Jurkat, Clone E6-1 (cell line): Measurements from ENCODE around the gene CPEB1. TPM values are rescaled to one million over a fixed set of nuclear protein-coding genes. Genes with fewer than 3 reads are reported as not detected.

ENCODE experiments used
- DNase-seq: peaks from one replicate; pipeline ENCODE4 v3.0.0-alpha.2; 2011; ENCODE audit warnings: low read depth, low spot score
- H3K4me3 ChIP-seq: 2 replicates; pipeline ENCODE4 v1.5.1; 2011; ENCODE audit warnings: mild to moderate bottlenecking, low read length, control low read depth, moderate library complexity
- polyA plus RNA-seq: library from polyadenylated mRNA; unstranded; fragments of >200 nt; gene quantifications from one replicate; pipeline ENCODE4 v1.2.1, GENCODE V29; 2012; ENCODE audit warnings: missing spikeins; ENCODE audit not compliant: insufficient read length, insufficient read depth

CPEB1 gene
- 11.6 TPM for polyA plus RNA-seq

DNA sequence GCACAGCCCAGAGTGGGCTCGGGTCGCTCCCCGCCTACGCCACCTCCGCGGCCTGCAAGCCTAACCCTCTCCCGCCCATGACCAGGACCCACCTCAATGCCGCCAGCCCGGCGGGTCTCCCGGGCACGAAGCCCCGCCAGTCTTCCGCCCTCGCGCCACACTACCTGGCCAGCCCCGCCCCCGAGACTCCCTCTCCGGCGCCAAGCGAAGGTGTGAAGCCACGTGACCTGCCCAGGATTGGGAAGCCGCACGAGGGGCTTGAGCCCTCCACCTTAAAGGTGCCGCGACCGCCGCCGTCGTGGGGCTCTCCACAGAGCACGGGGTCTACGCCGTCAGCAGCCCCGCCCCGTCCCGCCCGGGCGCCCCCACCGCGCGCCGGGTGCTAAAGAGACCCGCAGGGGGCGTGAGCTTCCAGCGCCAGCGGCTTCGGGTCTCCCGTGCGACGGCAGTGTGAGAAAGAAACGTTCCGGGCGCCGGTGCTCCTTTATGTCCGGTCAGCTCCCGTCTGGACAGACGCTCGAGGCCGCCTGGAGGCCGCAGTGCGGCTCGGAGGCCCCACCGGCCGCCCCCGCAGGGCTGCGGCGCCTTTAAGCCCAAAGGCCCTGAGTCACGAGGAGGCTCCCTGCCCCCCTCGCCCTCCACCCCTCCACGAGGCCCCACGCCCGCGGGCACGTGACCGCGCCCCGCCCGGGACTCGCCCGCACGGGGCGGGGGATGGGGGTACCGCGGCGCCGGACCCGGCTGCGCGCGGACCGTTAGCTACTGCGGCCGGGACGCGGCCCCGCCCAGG is at the start of gene CPEB1:
Gene CPEB1, minus strand, starts transcription at position 319 of the 790 bp plus-strand sequence. CDS start 18,904 bp downstream, outside the sequence.
- DNase-seq: peak; percentile 37
- peak within 1 kb of the TSS; percentile 55 for H3K4me3 ChIP-seq

DNA sequence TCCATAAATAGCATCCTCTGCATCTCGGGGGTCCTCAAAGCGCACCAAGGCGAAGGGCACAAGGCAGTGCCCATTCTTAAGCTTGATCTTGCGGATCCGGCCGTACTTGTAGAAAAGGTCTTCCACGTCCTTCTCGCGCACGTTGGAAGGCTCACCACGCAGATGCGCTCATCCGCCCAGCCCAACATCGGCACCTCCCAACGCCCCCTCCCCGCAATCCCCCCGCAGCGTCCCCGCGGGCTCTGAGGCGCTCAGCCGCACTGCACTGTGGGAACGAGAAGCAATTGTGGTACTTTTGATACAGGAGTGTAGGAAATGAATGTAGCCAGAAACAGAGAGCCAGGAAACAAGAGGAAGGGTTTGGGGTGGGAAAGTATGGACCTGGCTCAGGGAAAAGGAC is 45.0 kb upstream of the CPEB1 start:
- no peak for DNase-seq
- H3K4me3 ChIP-seq: no peak overlapping the region

DNA sequence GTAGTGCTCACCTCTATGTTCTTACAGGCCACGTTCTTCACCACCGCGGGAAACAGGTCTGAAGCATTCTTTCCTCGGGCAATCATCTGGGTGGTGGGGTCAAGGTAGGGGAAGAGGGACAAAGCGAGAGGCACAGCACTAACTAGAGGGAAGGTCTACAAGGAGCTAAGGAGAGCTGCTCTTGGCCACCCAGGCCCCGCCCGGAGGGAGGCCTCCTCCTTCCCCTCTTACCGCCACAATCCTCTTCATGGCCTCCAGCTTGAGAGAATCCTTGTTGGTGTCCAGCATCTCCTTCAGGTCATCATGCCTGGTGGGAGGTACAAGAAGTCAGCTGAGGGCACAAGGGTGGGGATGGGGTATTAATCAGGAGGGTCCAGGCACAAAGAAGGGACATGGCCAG is 42.0 kb upstream of the CPEB1 start:
- no peak for DNase-seq
- H3K4me3 ChIP-seq: no peak overlapping the region

DNA sequence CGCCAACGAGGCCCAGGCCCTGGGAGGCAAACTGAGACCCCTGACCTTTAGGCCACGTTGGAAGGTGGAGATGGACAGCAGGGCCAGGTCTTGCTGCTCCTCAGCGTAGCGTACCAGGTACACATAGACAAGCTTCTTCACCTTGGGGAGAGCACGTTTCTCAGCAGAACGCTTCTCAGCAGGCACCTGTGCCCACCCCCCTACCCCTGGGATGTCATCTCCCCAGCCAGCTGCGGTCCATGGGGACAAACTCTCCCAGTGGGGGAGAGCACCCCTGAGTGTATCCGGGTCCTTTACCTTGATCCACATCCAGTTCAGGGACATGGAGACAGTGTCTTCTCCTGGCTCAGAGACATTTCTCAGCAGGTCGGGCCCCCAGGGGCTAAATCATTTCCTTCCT is 41.5 kb upstream of the CPEB1 start:
- DNase-seq: no peak
- H3K4me3 ChIP-seq: no peak overlapping the region

DNA sequence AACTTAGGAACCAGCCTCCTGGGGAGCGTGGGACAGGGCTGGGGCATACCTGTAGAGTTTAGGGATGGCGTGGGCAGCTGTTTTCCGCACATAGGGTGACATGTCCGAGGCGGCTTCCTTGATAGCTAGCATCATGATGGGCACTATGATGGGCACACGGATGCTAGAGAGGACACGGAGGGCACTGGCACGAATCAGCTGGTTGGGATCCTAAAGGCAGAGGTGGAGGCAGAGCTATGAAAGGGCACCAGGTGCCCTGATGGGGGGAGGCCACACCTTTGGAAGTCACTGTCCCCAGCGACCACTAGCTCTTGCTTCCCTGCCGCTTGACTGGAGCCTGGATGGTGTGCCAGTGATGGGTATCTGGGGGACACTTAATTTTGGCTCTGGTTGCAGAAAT is 34.2 kb upstream of the CPEB1 start:
- H3K4me3 ChIP-seq: no peak overlapping the region
- DNase-seq: no peak

DNA sequence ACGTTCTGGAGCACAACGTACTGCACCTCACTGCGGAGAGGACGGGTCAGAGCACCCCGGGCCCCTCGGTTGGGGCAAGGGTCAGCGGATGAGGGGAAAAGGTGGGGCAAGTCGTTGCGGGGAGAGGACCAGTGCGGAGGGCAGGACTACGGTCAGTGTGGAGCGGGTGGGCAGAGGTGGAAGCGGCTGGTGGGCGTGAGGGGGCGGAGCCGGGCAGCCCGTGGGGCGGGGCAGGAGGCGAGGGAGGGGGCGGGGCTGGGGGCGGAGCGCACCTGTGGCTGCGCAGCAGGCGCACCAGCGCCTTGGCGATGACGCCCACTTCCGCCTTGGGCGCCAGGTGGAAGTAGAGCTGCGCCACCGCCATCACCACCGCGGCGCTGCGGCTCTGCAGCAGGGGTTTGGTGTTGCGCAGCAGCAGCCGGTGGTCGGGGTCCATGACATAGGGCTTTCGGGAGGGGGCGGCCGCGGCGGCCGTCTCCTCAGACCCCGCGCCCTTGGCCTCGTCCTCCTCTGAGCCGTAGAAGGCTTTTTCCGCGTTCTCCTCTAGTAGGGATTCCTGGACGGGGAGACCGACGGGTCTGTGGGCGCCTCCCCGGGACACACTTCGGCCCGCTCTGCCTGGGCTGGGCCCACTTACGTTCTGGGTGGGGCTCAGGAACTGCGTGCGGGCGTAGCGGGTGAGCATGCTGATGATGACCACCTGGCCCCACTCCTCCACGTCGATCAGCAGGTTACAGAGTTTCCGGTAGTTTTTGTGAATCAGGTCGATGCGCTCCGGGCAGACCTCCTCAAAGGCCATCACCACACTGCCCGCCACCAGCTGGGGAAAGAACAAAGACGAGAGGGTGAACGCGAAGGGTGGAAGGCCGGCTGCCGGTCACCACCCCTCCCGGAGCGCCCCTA is 33.3 kb upstream of the CPEB1 start:
- peak; percentile 74 for DNase-seq
- peak overlapping the region; percentile 64 for H3K4me3 ChIP-seq

DNA sequence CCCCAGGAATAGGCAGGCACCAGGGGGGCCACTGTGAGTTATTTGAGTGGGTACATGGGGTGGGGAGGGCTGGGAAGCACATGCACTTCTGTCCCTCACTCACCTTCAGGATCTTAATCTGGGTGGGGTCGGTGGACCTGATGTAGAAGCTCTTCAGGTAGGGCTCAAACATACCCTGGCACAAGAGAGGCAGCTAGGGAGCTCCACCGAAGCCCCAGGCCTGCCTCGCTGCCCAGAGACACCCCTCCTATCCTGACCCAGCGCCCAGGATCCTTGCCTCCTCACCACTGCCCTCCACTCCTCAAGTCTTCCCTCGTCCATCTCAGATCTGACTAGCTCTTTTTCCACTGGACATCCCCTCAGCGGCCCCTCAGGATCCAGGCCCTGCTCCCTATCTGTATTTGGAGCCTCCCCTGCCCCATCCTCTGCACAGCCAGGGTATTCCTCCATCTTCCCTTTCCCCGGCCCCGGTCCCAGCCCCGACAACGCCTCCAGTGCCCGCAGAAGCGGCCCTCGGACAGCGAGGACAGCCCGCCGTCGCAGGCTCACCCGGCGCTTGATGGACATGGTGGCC is 32.5 kb upstream of the CPEB1 start:
- no peak overlapping the region for H3K4me3 ChIP-seq
- no peak for DNase-seq

DNA sequence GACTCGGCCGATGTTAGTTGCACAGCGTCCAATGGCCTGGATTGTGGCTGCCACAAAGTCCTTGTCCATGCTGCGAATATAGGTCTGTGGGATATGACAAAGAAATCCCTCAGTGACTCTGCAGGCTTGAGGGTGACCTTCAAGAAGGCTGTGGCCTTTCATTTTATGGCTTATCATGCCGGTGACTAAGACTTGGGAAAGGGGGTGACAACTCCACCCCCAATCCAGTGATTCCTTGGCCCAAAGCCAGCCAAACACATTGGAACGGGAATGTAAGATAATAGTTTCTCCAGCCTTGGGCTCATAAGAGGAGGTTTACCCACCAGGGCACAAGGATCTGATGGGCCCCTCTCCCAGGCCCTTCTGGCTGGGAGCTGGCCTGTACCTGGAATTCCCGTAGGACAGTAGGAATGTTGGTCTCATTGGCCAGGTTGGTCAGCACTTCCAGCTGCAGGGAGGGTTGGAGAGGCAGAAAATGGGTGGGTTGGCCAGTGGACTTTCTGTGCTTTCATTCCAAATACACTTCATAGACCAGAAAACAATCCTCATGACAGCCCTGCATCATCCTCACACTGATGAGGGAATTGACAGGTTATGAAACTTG is 30.7 kb upstream of the CPEB1 start:
- no peak for DNase-seq
- H3K4me3 ChIP-seq: no peak overlapping the region

DNA sequence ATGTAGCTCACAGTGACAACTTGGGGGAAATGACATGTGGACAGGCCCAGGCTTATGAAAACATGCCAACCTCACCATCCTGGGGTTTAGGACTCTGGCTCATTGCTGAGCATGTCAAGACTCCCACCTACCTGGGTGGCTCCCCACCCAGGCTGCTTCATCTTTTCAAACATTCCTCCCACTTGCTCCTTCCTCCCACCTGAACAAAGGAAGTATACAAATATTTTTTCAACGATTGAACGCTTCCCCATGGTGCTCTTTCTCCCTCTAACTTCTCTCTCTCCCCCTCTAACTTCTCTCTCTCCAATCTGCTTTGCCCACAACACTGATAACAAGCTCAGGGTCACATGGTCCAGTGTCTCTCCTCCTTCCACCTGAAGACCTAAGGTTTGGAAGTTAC is 27.7 kb upstream of the CPEB1 start:
- DNase-seq: no peak
- H3K4me3 ChIP-seq: no peak overlapping the region

DNA sequence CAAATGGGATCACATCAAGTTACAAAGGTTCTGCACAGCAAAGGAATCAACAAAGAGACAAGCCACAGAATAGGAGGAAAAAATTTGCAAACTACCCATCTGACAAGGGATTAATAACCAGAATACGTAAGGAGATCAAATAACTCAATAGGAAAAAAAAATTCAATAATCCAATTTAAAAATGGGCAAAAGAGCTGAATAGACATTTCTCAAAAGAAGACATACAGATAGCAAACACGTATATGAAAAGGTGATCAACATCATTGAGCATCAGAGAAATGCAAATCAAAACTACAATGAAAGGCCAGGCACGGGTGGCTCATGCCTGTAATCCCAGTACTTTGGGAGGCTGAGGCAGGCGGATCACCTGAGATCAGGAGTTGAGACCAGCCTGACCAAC is 23.5 kb upstream of the CPEB1 start:
- no peak for DNase-seq
- no peak overlapping the region for H3K4me3 ChIP-seq

DNA sequence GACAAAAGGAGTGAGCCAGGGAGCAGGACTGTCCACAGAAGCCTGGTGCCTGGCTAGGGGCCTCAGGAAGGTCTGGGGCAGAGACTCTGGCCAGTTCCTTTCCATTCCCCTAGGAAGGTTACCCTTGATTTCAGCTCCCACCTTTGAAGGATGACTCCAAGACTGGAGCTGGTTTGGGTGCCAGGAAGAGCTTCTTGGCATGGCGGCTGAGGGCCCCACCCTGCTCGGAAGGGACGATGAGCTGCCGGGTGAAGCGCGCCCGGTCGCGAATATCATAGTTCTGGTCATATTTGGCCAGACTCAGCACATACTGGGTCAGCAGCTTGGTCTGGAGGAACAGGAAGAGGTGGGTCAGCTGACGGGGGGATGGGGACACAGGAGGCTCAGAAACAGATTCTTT is 19.4 kb upstream of the CPEB1 start:
- DNase-seq: no peak
- H3K4me3 ChIP-seq: no peak overlapping the region

DNA sequence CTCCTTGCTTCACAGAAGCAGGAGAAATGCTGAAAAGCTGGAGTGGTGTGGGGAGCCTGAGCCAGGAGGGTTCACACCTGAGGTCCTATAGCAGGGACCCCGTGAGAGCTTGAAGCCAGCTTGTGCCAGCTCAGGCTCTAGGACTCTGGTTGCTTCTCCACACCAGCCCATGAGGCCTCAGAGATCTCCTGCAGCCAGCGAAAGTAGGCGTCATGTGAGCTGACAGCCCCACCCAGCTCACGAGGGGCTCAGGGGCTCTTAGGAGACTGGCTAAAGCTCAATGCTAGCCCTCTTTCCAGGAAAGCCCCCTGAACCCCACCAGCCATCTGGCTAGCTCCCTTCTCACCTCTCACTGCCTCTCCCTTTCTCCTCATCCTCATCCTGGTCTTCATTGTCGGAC is 16.9 kb upstream of the CPEB1 start:
- H3K4me3 ChIP-seq: no peak overlapping the region
- no peak for DNase-seq

DNA sequence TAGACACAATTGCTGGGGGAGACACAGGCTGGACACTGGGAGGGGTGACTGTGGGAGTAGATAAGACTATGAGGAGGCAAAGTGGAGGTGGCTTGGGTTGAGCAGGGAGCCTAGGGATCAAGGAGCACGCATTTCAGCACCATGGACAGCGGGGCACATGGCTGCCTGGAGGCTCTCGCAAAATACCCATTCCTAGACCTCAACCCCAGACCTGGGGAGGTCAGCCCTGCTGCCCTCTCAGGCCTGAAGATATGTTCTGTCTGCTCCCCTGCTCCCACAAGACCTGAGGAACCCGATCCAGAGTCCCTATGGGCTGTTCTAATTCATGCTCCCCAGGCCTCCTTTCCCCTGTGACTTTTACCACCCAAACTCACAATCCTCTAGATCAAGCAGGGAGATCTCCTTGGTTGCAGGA is 16.0 kb upstream of the CPEB1 start:
- peak; percentile 59 for DNase-seq

DNA sequence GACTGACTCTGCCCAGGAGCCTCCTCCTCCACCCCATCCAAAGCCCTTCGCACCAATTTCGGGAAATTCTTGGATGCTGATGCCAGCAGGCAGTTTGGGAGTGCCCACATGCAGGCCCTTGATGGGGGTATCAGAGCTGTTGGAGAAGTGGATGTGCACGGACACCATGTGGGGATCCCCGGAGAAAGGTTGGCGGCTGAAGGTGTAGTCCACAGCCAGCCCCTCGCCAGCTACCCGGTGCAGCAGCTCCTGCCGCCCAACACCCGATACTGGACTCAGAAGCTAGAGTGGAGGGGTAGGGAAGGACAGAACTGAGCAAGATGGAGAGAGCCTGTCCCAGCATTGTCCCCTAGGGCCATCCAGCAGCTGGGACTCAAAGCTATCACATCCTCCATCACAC is 15.5 kb upstream of the CPEB1 start:
- H3K4me3 ChIP-seq: no peak overlapping the region
- DNase-seq: no peak

More for the DNA sequence above, 16.0 kb upstream of the CPEB1 start:
- H3K4me3 ChIP-seq: no peak overlapping the region

DNA sequence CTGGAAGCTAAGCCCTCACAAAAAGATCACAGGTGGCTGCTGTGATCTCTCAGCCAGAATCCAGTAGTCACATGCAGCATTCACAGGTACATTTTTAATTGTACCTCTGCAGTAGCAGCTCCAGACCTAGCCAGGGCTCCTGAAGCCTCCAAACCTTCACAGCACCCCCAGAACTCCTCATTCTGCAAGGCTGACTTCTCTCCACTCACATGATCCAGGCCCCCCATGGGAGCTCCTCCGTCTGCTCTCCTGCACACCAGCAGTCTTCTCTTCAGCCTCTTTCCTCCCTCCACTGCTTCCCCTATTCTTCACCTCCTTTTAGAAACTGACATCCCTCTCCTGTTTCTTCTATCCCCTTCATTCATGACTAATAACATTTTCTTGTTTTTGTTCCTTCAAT is 13.2 kb upstream of the CPEB1 start:
- H3K4me3 ChIP-seq: no peak overlapping the region
- no peak for DNase-seq

DNA sequence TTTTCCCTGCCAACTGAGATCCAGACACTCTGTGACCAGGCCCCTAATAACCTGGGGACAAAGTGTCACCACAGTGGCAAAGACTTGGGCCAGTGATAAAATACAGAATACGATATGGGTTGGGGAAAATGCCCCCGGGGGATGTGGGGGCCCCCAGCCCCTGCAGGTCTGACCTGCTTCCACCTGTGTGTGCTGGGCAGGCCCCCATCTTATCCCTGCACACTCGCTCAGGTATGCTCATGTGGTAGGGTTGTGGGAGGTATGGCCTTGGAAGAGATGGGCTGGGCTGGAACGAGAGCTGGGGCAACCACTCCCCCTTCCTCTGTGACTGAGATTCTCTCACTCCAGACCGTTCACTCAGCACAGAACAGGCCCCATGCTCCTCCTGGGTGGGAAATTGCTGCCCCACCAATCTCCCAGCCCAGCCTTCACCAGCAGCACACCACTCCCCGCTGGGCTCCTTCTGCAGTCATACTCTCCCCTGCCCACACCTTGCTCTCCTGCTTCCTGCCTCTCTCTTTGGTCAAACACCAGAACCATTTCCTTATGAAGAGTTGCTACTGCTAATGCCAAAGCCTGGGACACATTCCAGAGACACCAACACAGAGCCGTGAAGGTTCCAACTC is 9.6 kb upstream of the CPEB1 start:
- H3K4me3 ChIP-seq: no peak overlapping the region
- no peak for DNase-seq

DNA sequence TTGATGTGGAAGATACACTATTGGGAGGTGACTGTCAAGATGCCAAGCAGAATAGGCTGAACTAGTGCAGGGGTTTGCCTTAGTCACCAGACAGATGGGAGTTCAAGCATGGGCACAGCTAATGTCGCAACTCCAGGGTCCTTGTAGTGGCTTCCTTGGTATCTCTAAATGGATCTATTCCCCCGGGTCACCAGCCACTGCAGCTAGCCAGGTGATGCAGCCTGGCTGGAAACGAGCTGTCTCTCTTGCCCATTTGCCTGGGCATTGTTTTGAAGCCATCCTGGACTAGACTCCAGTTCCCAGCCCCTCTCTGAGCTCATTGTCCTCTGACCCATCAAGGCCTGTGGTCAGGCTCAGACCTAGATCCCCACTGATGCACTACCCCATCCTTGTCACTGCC is 8.4 kb upstream of the CPEB1 start:
- H3K4me3 ChIP-seq: no peak overlapping the region

DNA sequence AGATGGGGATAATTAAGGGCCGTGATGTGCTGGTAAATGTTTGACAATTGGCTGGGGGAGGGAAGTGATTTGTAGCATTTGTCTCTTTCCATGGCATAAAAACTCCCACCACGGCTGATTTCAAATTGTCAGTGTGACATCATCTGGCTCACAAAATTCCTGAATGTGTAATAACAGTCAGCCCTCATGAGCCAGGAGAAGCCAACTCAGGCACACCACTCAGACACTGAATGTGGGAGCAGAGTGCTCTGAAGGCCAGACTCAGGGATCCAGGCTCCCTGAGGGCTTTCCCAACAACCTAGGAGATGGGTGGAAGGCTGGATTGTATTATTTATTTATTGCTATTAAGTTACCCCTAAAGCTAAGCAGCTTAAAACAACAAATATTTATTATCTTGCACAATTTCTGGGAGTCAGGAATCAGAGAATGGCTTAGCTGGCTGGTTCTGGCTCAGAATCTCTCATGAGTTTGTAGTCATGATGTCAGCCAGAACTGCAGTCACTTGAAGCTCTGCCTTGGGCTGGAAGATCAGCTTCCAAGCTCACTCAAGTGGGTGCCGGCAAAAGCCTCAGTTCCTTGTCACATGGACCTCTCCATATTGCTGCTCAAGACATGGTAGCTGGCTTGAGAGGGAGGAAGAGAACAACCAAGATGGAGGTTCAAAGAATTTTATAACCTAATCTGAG is 6.5 kb upstream of the CPEB1 start:
- DNase-seq: no peak

More for the DNA sequence above, 8.4 kb upstream of the CPEB1 start:
- DNase-seq: no peak

DNA sequence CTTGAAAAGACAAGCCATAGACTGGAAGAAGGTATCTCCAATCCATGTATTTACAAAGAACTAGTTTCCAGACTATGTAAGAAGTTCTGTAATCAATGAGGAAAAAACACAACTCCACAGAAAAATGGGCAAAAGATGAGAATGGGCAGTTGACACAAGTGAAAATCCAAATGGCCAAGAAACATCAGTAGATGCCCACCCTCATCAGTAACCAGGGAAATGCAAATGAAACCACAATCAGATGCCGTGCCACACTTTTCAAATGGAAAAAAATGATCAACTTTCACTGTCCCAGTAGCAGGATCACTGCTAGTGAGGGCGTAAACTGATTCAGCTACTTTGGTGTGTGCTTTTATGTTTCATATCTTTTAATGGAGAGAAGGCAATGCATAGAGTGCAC is 4.5 kb upstream of the CPEB1 start:
- DNase-seq: no peak
- H3K4me3 ChIP-seq: no peak overlapping the region

More for the DNA sequence above, 6.5 kb upstream of the CPEB1 start:
- no peak overlapping the region for H3K4me3 ChIP-seq
